Mucosa of rectum (tissue), 2 donors: ENCODE measurements around the gene NAV3.

Source experiments
- H3K27ac ChIP-seq, 2 donors: one replicate each; pipeline ENCODE4 v1.7.0; 2013; ENCODE audit warnings: inconsistent platforms in 2 of 2, low read depth in 2 of 2, low read length in 2 of 2
- H3K27me3 ChIP-seq, 2 donors: one replicate each; pipeline ENCODE4 v1.7.0; 2013; ENCODE audit warnings: low read length in 2 of 2; ENCODE audit not compliant: control insufficient read depth in 2 of 2, insufficient read depth in 2 of 2
- H3K36me3 ChIP-seq, 2 donors: one replicate each; pipeline ENCODE4 v1.7.0; 2013; ENCODE audit warnings: low read length in 2 of 2; ENCODE audit not compliant: control insufficient read depth in 2 of 2, insufficient read depth in 2 of 2
- H3K4me1 ChIP-seq, 2 donors: one replicate each; pipeline ENCODE4 v1.7.0; 2013; ENCODE audit warnings: low read length in 2 of 2, mild to moderate bottlenecking in 1 of 2; ENCODE audit not compliant: control insufficient read depth in 2 of 2, insufficient read depth in 2 of 2
- H3K4me3 ChIP-seq, 2 donors: one replicate each; pipeline ENCODE4 v1.7.0; 2013; ENCODE audit warnings: low read length in 2 of 2
- H3K9ac ChIP-seq, 2 donors: one replicate each; pipeline ENCODE4 v1.7.0; 2013; ENCODE audit warnings: low read length in 2 of 2, low read depth in 1 of 2, mild to moderate bottlenecking in 1 of 2
- H3K9me3 ChIP-seq, 2 donors: one replicate each; pipeline ENCODE4 v1.7.0; 2013; ENCODE audit warnings: low read length in 2 of 2; ENCODE audit not compliant: control insufficient read depth in 2 of 2
- donor health status: healthy.
- donor health status: Normal muscosa, but diverticular disease.

Gene NAV3

GRCh38 chr12:77998236-77998786 lies 167.6 kb downstream of the NAV3 start:
- Histone ChIP-seq H3K9me3 (no peaks in the 10 kb centered on the region), H3K27me3 (no peaks in the 10 kb centered on the region), H3K4me3 (no peak overlapping the region), H3K36me3 (no peaks in the 10 kb centered on the region), H3K9ac (no peak overlapping the region), H3K4me1 (peaks cover 0 to 7% of the 10 kb centered on the region in 2 donors), H3K27ac (no peak overlapping the region)

- H3K36me3 ChIP-seq, result no peaks in the 10 kb centered on the region
- peak overlapping the region in 1 of 2 donors; percentile 30 for H3K4me3 ChIP-seq
- no peak overlapping the region for H3K27ac ChIP-seq
- H3K9ac ChIP-seq, result no peak overlapping the region
- no peaks in the 10 kb centered on the region for H3K9me3 ChIP-seq
- H3K27me3 ChIP-seq, result no peaks in the 10 kb centered on the region
- peaks cover 0 to 7% of the 10 kb centered on the region in 2 donors for H3K4me1 ChIP-seq
These were observed 168.5 kb downstream of the NAV3 start for GRCh38 chr12:77999074-77999715.

GRCh38 chr12:78002878-78003277 lies 172.2 kb downstream of the NAV3 start:
- Histone ChIP-seq H3K36me3 (no peaks in the 10 kb centered on the region), H3K9me3 (no peaks in the 10 kb centered on the region), H3K9ac (no peak overlapping the region), H3K27ac (no peak overlapping the region), H3K27me3 (no peaks in the 10 kb centered on the region), H3K4me3 (no peak overlapping the region), H3K4me1 (peaks cover 0 to 7% of the 10 kb centered on the region in 2 donors)

- H3K4me3 ChIP-seq, result no peak overlapping the region
- H3K9me3 ChIP-seq, result no peaks in the 10 kb centered on the region
- H3K27ac ChIP-seq, result no peak overlapping the region
- no peaks in the 10 kb centered on the region for H3K36me3 ChIP-seq
- H3K4me1 ChIP-seq, result no peaks in the 10 kb centered on the region
- H3K27me3 ChIP-seq, result no peaks in the 10 kb centered on the region
- no peak overlapping the region for H3K9ac ChIP-seq
These were observed 173.8 kb downstream of the NAV3 start for GRCh38 chr12:78004249-78005093.

GRCh38 chr12:78005094-78005492 lies 174.4 kb downstream of the NAV3 start:
- no peaks in the 10 kb centered on the region for H3K4me1 ChIP-seq
- H3K36me3 ChIP-seq, result no peaks in the 10 kb centered on the region
- no peak overlapping the region for H3K4me3 ChIP-seq
- H3K9ac ChIP-seq, result no peak overlapping the region
- no peaks in the 10 kb centered on the region for H3K9me3 ChIP-seq
- no peak overlapping the region for H3K27ac ChIP-seq
- no peaks in the 10 kb centered on the region for H3K27me3 ChIP-seq

- Histone ChIP-seq H3K9me3 (no peaks in the 10 kb centered on the region), H3K36me3 (no peaks in the 10 kb centered on the region), H3K27me3 (no peaks in the 10 kb centered on the region)
These were observed 176.5 kb downstream of the NAV3 start for GRCh38 chr12:78007173-78007572.

GRCh38 chr12:78009031-78009430 lies 178.3 kb downstream of the NAV3 start:
- Histone ChIP-seq H3K9me3 (no peaks in the 10 kb centered on the region), H3K27ac (no peak overlapping the region), H3K36me3 (no peaks in the 10 kb centered on the region), H3K9ac (no peak overlapping the region), H3K27me3 (no peaks in the 10 kb centered on the region), H3K4me3 (no peak overlapping the region), H3K4me1 (no peaks in the 10 kb centered on the region)

More at GRCh38 chr12:78007173-78007572, 176.5 kb downstream of the NAV3 start:
- Histone ChIP-seq H3K4me1 (no peaks in the 10 kb centered on the region), H3K27ac (no peak overlapping the region), H3K4me3 (no peak overlapping the region), H3K9ac (no peak overlapping the region)

- H3K27me3 ChIP-seq, result no peaks in the 10 kb centered on the region
- H3K9ac ChIP-seq, result no peak overlapping the region
- H3K4me1 ChIP-seq, result no peaks in the 10 kb centered on the region
- no peaks in the 10 kb centered on the region for H3K9me3 ChIP-seq
- no peak overlapping the region for H3K27ac ChIP-seq
- H3K36me3 ChIP-seq, result no peaks in the 10 kb centered on the region
- H3K4me3 ChIP-seq, result no peak overlapping the region
These were observed 187.6 kb downstream of the NAV3 start for GRCh38 chr12:78018171-78018910.

- no peaks in the 10 kb centered on the region for H3K36me3 ChIP-seq
- H3K9me3 ChIP-seq, result no peaks in the 10 kb centered on the region
- no peak overlapping the region for H3K9ac ChIP-seq
- H3K4me1 ChIP-seq, result no peaks in the 10 kb centered on the region
- no peaks in the 10 kb centered on the region for H3K27me3 ChIP-seq
- no peak overlapping the region for H3K4me3 ChIP-seq
- H3K27ac ChIP-seq, result no peak overlapping the region
These were observed 188.2 kb downstream of the NAV3 start for GRCh38 chr12:78018939-78019338.

GRCh38 chr12:78028426-78028825 lies 197.7 kb downstream of the NAV3 start:
- H3K27me3 ChIP-seq, result no peaks in the 10 kb centered on the region
- no peak overlapping the region for H3K27ac ChIP-seq
- no peaks in the 10 kb centered on the region for H3K36me3 ChIP-seq
- no peak overlapping the region for H3K9ac ChIP-seq
- H3K9me3 ChIP-seq, result no peaks in the 10 kb centered on the region
- no peak overlapping the region for H3K4me3 ChIP-seq
- no peaks in the 10 kb centered on the region for H3K4me1 ChIP-seq
